ENCODE data around the gene UGT3A1.
A peak's percentile ranks its signal among the peaks of the same experiment; 100 is the strongest.

DNA sequence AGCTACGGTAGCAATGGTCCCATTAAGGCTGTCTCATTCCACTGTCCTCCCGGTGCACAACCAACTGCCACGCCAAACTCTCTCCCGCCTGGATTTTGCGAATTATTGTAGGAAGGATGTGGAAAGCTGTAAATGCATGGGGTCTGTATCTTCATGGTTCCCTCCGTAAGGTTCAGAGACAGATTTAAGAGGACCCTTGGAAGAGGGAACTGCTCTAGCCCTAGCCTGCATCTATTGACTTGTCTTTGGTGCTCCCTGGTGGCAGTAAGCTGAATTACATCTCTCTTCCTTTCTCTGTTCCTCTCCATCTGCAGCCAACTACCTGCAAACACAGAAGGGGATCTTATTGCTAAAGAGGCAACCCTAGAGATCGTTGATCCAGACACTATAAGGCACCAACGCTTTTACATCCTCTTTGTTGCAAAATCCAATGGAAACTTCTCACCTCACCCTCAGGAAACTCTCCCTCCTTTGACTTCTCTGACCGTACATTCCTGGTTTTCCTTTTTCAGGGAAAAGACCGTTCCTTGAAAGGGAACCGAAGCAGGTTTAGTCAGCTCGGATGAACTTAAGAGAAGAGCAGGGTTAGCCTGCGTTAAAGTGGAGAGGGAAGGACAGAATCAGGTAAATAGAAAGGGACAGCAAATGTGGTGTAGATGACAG lies 64.7 kb downstream of the UGT3A1 start:
- TF ChIP-seq, protein P1, sequence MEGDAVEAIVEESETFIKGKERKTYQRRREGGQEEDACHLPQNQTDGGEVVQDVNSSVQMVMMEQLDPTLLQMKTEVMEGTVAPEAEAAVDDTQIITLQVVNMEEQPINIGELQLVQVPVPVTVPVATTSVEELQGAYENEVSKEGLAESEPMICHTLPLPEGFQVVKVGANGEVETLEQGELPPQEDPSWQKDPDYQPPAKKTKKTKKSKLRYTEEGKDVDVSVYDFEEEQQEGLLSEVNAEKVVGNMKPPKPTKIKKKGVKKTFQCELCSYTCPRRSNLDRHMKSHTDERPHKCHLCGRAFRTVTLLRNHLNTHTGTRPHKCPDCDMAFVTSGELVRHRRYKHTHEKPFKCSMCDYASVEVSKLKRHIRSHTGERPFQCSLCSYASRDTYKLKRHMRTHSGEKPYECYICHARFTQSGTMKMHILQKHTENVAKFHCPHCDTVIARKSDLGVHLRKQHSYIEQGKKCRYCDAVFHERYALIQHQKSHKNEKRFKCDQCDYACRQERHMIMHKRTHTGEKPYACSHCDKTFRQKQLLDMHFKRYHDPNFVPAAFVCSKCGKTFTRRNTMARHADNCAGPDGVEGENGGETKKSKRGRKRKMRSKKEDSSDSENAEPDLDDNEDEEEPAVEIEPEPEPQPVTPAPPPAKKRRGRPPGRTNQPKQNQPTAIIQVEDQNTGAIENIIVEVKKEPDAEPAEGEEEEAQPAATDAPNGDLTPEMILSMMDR (conservative IDR thresholded peaks at IDR 0.05 in 1 of 2, IDR thresholded peaks at IDR 0.05 in 1 of 2; ENCODE audit: low read depth in 1 of 2, low read length in 2 of 2), result peak; percentile 80 to 92
- no peak for TF ChIP-seq EZH2 (IDR thresholded peaks at IDR 0.05; ENCODE audit: low read length, missing control alignments)
